Testis (tissue), 2 donors: ENCODE results near the gene SVBP.

Experiments used
- CTCF ChIP-seq, 3 experiments: fragments of 450-650 bp in 2 of 3; fragments of 200-600 bp in 1 of 3; sonication (generic) in 1 of 3; IDR thresholded peaks; one replicate each; pipeline ENCODE4 v1.5.1; 2016 to 2019; ENCODE audit warnings: antibody characterized with exemption in 3 of 3, mild to moderate bottlenecking in 2 of 3, moderate library complexity in 1 of 3
- POLR2A ChIP-seq: fragments of 450-650 bp; IDR thresholded peaks from one replicate; pipeline ENCODE4 v1.6.1; 2017; ENCODE audit warnings: antibody characterized with exemption, mild to moderate bottlenecking, moderate library complexity

- TF ChIP-seq CTCF (IDR thresholded peaks at IDR 0.05), result no peak
- no peak for TF ChIP-seq POLR2A
These were observed 15.2 kb downstream of the SVBP start for GRCh38 chr1:42801832-42802473.
